NCI-H69 (cell line): ENCODE data around the gene NAIF1.
"Not testable (repeated sequence)": the region's sequence is repeated elsewhere in the genome, so short reads cannot be mapped to it uniquely, and the experiment has no call there.

Experiments used
- DNase-seq: peaks from one replicate; lab custom pipeline; 2025; lab: John Stamatoyannopoulos, UW

NAIF1 gene

DNA sequence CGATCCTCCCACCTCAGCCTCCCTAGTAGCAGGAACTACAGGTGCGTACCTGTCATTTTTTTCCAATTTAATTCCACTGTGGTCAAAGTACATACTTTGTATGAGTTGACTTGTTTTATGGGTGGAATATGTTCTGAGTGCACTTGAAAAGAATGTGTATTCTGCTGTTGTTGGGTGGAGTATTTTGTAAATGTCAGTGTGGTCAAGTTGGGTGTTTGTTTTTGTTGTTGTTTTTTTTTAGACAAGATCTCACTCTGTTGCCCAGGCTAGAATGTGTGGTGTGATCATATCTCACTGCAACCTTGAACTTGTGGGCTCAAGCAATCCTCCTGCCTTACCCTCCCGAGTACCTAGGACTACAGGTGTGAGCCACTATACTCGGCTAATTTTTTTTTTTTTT, 18.8 kb upstream of the NAIF1 start:
- no peak for DNase-seq

DNA sequence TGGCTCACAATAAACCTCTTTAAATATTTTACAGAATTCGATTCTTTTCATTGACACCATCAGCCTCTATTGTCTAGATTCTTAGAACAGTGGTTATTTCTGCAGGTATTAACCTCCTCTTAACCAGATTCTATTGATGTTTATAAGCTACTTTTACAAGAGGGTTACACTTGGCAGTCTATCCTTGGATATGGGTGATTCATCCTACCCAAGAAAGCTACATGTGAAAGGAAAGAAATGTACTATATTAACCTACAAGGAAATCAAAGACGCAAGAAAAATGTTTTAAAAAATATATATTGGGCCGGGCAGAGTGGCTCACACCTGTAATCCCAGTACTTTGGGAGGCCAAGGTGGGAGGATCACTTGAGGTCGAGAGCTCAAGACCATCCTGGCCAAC, 17.6 kb upstream of the NAIF1 start:
- no peak for DNase-seq

- DNase-seq = no peak
Measured at GRCh38 chr9:128082151-128082550, 15.0 kb upstream of the NAIF1 start.

DNA sequence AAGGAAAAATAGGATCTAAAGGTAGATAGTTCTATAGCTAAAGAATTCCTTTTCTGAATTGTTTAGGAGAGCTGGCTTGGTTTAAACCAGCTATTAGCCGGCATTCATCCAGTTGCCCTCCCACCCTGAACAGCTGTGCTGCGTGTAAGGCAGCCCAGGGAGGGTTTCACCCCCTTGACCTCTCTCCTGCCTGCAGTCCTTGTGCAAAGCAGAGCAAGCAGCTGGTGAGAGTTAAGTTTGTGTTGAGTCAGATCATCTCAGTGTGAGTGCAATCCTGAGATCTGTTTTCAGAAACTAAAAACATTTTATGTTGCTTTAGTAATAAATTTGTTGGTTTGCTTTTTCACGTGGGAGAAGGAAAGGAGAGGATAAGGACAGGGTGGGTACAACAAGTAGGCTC, 13.9 kb upstream of the NAIF1 start:
- peak; percentile 91 for DNase-seq

DNA sequence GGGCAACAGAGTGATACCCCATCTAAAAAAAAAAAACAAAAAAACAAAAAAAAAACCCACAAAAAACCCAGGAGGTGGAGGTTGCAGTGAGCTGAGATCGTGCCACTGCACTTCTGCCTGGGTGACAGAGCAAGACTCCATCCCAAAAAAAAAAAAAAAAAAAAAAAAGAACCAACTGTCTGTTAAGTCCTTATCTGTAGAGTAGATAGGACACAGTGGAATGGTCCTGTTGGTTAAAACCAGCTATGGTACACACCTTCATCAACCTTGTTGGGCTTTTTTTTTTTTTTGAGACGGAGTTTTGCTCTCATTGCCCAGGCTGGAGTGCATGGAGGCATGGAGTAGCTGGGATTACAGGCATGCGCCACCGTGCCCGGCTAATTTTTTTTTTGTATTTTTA, 13.1 kb upstream of the NAIF1 start:
- DNase-seq = no peak

- DNase-seq = no peak
Measured at GRCh38 chr9:128078504-128079434, 11.6 kb upstream of the NAIF1 start.

DNA sequence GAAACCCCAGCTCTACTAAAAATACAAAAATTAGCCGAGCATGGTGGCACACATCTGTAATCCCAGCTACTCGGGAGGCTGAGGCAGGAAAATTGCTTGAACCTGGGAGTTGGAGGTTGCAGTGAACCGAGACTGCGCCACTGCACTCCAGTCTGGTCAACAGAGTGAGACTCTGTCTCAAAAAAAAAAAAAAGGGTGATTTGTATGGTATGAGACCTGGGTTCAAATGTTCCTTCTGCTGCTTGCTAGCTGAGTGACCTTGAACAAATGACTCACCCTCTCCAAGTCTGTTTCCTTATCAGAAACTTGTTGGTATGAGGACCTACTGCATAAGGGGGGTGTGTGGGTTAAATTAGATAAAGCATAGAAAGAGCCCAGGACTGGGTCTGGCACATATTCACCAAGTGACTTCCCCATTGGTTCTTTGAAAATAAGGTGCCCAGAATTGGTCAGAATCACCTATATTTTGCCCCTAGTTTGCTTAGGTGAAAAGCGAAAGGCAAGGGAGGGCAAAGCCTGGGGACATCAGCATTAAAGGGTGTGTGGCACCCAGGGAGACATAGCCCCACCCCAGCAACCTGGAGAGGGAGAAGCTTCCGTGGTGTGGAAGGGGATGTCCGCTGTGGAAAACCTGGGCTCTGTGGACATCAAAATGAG, 10.9 kb upstream of the NAIF1 start:
- DNase-seq = no peak

GRCh38 chr9:128073253-128073886, 6.2 kb upstream of the NAIF1 start:
- peak; percentile 38 for DNase-seq

GRCh38 chr9:128072144-128073021, 5.3 kb upstream of the NAIF1 start:
- peak; percentile 97 for DNase-seq

DNA sequence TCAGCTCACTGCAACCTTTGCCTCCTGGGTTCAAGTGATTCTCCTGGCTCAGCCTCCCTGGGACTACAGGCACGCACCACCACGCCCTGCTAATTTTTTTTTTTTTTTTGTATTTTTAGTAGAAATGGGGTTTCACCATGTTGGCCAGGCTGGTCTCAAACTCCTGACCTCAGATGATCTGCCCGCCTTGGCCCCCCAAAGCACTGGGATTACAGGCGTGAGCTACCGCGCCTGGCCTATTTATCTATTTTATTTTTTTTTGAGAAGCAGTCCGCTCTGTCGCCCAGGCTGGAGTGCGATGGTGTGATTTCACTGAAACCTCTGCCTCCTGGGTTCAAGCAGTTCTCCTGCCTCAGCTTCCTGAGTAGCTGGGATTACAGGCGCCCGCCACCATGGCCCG, 4.4 kb upstream of the NAIF1 start:
- not testable (repeated sequence) for DNase-seq

- DNase-seq = no peak
Measured at GRCh38 chr9:128070874-128071273, 3.8 kb upstream of the NAIF1 start.

GRCh38 chr9:128068386-128069205, 1.5 kb upstream of the NAIF1 start:
- peak; percentile 87 for DNase-seq

GRCh38 chr9:128067645-128068385, 695 bp upstream of the NAIF1 start, which contains the start of gene SLC25A25:
SLC25A25 (plus strand) TSS chr9:128068232; CDS start chr9:128068320, 88 bp downstream.
- peak; percentile 99 for DNase-seq

GRCh38 chr9:128065907-128066712, 1.0 kb downstream of the NAIF1 start:
- no peak for DNase-seq

DNA sequence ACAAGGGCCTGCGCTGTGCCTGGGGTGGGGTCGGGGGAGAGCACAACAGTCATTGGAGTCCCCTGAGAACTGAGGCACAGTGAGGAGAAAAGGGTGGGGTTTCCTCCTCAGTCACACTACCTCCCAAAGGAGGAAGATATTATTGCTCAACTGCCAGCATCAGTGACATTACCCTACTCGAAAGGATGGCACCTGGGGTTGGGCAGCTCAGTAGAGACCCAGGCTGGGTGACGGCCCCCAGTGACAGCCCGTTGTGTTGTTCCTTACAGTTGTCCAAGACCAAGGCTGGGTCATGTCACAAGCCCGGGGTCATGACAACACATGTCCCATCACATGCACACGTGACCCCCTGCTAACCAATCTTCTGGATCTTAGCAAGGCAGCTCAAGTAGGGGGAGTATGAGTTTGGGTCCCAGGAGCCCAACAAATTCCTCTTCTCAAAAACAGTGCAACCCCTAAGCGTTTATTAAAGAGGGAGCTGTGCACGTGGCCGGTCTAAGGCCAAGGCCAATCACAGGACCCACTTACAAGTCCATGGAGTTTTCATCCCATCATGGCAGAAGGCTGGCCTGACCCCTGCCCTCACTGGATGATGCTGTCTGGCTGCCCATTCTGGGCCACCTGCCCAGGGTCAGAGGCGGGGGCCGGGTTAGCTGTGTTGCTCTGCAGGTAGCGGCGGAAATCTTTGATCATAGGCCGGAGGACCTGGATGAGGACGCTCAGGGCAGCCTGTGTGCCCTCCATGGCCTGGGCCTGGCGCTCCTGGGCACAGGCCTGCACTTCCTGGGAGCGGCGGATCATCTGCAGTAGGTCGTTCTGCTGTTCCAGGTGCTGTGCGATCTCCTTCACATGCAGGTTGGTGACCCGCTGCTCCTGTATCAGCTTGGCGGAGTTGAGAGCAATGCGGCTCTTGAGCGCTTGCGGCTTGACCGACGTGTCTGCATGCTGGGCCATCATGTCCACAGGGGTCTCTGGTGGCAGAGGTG, 4.0 kb downstream of the NAIF1 start:
- no peak for DNase-seq

GRCh38 chr9:128062279-128062678, 4.8 kb downstream of the NAIF1 start:
- no peak for DNase-seq

- no peak for DNase-seq
Measured at GRCh38 chr9:128061275-128061960, 5.7 kb downstream of the NAIF1 start.
